ENCODE results near the gene PIK3CG. TPM values are rescaled to one million over a fixed set of nuclear protein-coding genes. Genes with fewer than 3 reads are reported as not detected.
"Not testable (repeated sequence)": the region's sequence is repeated elsewhere in the genome, so short reads cannot be mapped to it uniquely, and the experiment has no call there.

PIK3CG gene
- total and polyA plus RNA-seq, 2 donors (not counting 1 experiment from before 2014, with no cell fraction given), result 0.09 TPM; not detected in 1

GRCh38 chr7:106848851-106849442 is 16.1 kb upstream of the PIK3CG start:
- peak; percentile 57 to 91 for DNase-seq (ENCODE audit: low read depth in 2 of 2)
- no peaks in the 10 kb centered on the region for H3K27me3 ChIP-seq (ENCODE audit: control insufficient read depth, insufficient read depth, low read length)
- peaks cover 7% of the 10 kb centered on the region for H3K4me1 ChIP-seq (ENCODE audit: control insufficient read depth, extremely low read depth, insufficient read depth, low read length)
- H3K9ac ChIP-seq (ENCODE audit: insufficient read depth, low read length), result no peak overlapping the region
- no peaks in the 10 kb centered on the region for H4K20me1 ChIP-seq (ENCODE audit: control insufficient read depth, extremely low read depth, insufficient read depth, low read length)
- H3K79me2 ChIP-seq (ENCODE audit: control insufficient read depth, insufficient read depth, low read length), result no peaks in the 10 kb centered on the region
- H3K36me3 ChIP-seq (ENCODE audit: control insufficient read depth, insufficient read depth, low read length), result no peaks in the 10 kb centered on the region
- no peak for TF ChIP-seq EZH2 (IDR thresholded peaks at IDR 0.05; ENCODE audit: low read length, missing control alignments)
- TF ChIP-seq, protein P1, sequence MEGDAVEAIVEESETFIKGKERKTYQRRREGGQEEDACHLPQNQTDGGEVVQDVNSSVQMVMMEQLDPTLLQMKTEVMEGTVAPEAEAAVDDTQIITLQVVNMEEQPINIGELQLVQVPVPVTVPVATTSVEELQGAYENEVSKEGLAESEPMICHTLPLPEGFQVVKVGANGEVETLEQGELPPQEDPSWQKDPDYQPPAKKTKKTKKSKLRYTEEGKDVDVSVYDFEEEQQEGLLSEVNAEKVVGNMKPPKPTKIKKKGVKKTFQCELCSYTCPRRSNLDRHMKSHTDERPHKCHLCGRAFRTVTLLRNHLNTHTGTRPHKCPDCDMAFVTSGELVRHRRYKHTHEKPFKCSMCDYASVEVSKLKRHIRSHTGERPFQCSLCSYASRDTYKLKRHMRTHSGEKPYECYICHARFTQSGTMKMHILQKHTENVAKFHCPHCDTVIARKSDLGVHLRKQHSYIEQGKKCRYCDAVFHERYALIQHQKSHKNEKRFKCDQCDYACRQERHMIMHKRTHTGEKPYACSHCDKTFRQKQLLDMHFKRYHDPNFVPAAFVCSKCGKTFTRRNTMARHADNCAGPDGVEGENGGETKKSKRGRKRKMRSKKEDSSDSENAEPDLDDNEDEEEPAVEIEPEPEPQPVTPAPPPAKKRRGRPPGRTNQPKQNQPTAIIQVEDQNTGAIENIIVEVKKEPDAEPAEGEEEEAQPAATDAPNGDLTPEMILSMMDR (conservative IDR thresholded peaks at IDR 0.05 in 1 of 2, IDR thresholded peaks at IDR 0.05 in 1 of 2; ENCODE audit: low read depth in 1 of 2, low read length in 2 of 2), result no peak
- H3K27ac ChIP-seq (ENCODE audit: insufficient read depth, low read length), result peak overlapping the region; percentile 74
- peak overlapping the region; percentile 19 for H2AFZ ChIP-seq (ENCODE audit: low read length)
- H3K9me3 ChIP-seq (ENCODE audit: control insufficient read depth, insufficient read depth, low read depth, low read length), result no peaks in the 10 kb centered on the region
- no peak overlapping the region for H3K4me3 ChIP-seq (replicated peaks in 1 of 4; ENCODE audit: control extremely low read depth in 1 of 4, insufficient read depth in 1 of 4, low read depth in 3 of 4, low read length in 4 of 4)
- peak overlapping the region; percentile 66 for H3K4me2 ChIP-seq (ENCODE audit: extremely low read depth, insufficient read depth, low read length)

DNA sequence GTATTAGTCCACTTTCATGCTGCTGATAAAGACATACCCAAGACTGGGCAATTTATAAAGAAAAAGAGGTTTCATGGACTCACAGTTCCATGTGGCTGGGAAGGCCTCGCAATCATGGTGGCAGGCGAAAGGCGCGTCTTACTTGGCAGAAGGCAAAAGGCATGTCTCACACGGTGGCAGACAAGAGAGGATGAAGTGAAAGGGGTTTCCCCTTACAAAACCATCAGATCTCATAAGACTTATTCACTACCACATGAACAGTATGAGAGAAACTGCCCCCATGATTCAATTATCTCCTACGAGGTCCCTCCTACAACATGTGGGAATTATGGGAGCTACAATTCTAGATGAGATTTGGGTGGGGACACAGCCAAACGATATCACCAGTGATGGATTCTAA is 13.4 kb upstream of the PIK3CG start:
- H3K4me1 ChIP-seq (ENCODE audit: control insufficient read depth, extremely low read depth, insufficient read depth, low read length); H3K9ac ChIP-seq (ENCODE audit: insufficient read depth, low read length); H3K4me2 ChIP-seq (ENCODE audit: extremely low read depth, insufficient read depth, low read length); H4K20me1 ChIP-seq (ENCODE audit: control insufficient read depth, extremely low read depth, insufficient read depth, low read length); H3K36me3 ChIP-seq (ENCODE audit: control insufficient read depth, insufficient read depth, low read length); H2AFZ ChIP-seq (ENCODE audit: low read length); H3K9me3 ChIP-seq (ENCODE audit: control insufficient read depth, insufficient read depth, low read depth, low read length); H3K27me3 ChIP-seq (ENCODE audit: control insufficient read depth, insufficient read depth, low read length); H3K27ac ChIP-seq (ENCODE audit: insufficient read depth, low read length); H3K79me2 ChIP-seq (ENCODE audit: control insufficient read depth, insufficient read depth, low read length); DNase-seq (ENCODE audit: low read depth in 2 of 2); H3K4me3 ChIP-seq (replicated peaks in 1 of 4; ENCODE audit: control extremely low read depth in 1 of 4, insufficient read depth in 1 of 4, low read depth in 3 of 4, low read length in 4 of 4): not testable (repeated sequence)

- H4K20me1 ChIP-seq (ENCODE audit: control insufficient read depth, extremely low read depth, insufficient read depth, low read length), result no peaks in the 10 kb centered on the region
- peaks cover 7% of the 10 kb centered on the region for H3K4me1 ChIP-seq (ENCODE audit: control insufficient read depth, extremely low read depth, insufficient read depth, low read length)
- no peaks in the 10 kb centered on the region for H3K36me3 ChIP-seq (ENCODE audit: control insufficient read depth, insufficient read depth, low read length)
- H3K9ac ChIP-seq (ENCODE audit: insufficient read depth, low read length), result no peak overlapping the region
- no peak overlapping the region for H3K4me3 ChIP-seq (replicated peaks in 1 of 4; ENCODE audit: control extremely low read depth in 1 of 4, insufficient read depth in 1 of 4, low read depth in 3 of 4, low read length in 4 of 4)
- H3K27ac ChIP-seq (ENCODE audit: insufficient read depth, low read length), result no peak overlapping the region
- no peak for DNase-seq (ENCODE audit: low read depth in 2 of 2)
- no peaks in the 10 kb centered on the region for H3K9me3 ChIP-seq (ENCODE audit: control insufficient read depth, insufficient read depth, low read depth, low read length)
- no peaks in the 10 kb centered on the region for H3K27me3 ChIP-seq (ENCODE audit: control insufficient read depth, insufficient read depth, low read length)
- TF ChIP-seq, protein P1 (conservative IDR thresholded peaks at IDR 0.05 in 1 of 2, IDR thresholded peaks at IDR 0.05 in 1 of 2; ENCODE audit: low read depth in 1 of 2, low read length in 2 of 2), result no peak
- no peak for TF ChIP-seq EZH2 (IDR thresholded peaks at IDR 0.05; ENCODE audit: low read length, missing control alignments)
- no peaks in the 10 kb centered on the region for H3K79me2 ChIP-seq (ENCODE audit: control insufficient read depth, insufficient read depth, low read length)
- H3K4me2 ChIP-seq (ENCODE audit: extremely low read depth, insufficient read depth, low read length), result no peak overlapping the region
- H2AFZ ChIP-seq (ENCODE audit: low read length), result no peak overlapping the region
Observed at GRCh38 chr7:106853250-106853908, 11.7 kb upstream of the PIK3CG start.

Measured in fibroblast of lung (primary cell).